NCI-H345 treated with DMSO at 0.1 percent for 48 hours (cell line): ENCODE results near the gene SPEM1.

Experiments used
- DNase-seq: peaks from one replicate; lab custom pipeline; 2025; ENCODE audit not compliant: unreplicated experiment; lab: John Stamatoyannopoulos, UW

SPEM1 gene

GRCh38 chr17:7439462-7440112 is 19.5 kb downstream of the SPEM1 start, which contains the start of gene FGF11:
Gene FGF11 (plus strand): TSS chr17:7439512. CDS start chr17:7439621, 109 bp downstream.
- no peak for DNase-seq

- peak; percentile 5 for DNase-seq
Measured at GRCh38 chr17:7440113-7440833, 20.1 kb downstream of the SPEM1 start.

- DNase-seq, result no peak
Measured at GRCh38 chr17:7440834-7441195, 20.7 kb downstream of the SPEM1 start.

DNA sequence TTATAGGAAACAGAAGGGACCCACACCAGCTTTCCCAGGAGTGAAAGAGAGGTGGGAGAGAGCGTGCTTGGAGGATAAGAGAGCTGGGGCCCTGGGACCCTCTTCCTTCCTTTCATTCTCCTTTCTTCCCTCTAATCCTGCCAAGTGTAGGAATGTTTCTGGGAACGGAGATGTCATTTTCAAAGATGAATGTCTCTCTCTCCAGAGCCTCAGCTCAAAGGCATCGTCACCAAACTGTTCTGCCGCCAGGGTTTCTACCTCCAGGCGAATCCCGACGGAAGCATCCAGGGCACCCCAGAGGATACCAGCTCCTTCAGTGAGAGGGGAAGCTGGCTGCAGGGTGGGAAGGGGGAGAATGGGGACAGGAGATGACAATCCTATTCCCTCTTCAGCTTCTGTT is 21.1 kb downstream of the SPEM1 start:
- no peak for DNase-seq

GRCh38 chr17:7442142-7442541 is 22.0 kb downstream of the SPEM1 start:
- DNase-seq, result no peak

- no peak for DNase-seq
Measured at GRCh38 chr17:7443499-7444485, 23.7 kb downstream of the SPEM1 start.

GRCh38 chr17:7444682-7445618 is 24.8 kb downstream of the SPEM1 start, which contains the start of gene CHRNB1:
Gene CHRNB1 (plus strand): TSS chr17:7445061. CDS start chr17:7445128, 67 bp downstream.
- DNase-seq, result no peak

DNA sequence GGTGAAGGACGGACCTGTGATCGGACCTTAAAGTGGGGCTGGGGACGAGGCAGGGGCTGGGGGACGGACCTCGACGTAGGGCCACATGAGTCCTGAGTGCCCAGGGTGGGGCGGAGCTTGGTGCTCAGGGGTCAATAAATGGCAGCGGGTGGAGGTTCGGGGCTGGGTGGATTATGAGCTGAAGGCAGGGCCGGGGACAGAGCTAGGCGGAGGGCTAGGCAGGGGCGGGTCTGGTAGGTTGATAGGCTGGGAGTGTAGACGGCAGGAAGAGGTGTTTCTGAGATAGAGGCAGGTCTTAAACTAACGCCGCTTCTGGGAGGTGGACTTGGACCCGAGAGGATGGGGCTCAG is 25.5 kb downstream of the SPEM1 start:
- no peak for DNase-seq

DNA sequence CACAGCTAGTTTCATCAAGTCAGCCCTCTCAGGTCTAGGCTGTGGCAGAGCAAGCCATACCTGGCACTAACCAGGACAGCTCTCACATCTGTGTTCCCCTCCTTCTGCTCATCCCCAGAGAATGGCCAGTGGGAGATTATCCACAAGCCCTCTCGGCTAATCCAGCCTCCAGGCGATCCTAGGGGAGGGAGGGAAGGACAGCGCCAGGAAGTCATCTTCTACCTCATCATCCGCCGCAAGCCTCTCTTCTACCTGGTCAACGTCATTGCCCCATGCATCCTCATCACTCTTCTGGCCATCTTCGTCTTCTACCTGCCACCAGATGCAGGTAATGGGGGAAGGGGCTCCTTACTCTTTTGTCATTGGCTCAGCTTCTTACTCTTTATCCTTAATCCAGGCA is 28.3 kb downstream of the SPEM1 start:
- DNase-seq, result no peak

GRCh38 chr17:7459961-7460545 is 39.9 kb downstream of the SPEM1 start:
- DNase-seq, result no peak

DNA sequence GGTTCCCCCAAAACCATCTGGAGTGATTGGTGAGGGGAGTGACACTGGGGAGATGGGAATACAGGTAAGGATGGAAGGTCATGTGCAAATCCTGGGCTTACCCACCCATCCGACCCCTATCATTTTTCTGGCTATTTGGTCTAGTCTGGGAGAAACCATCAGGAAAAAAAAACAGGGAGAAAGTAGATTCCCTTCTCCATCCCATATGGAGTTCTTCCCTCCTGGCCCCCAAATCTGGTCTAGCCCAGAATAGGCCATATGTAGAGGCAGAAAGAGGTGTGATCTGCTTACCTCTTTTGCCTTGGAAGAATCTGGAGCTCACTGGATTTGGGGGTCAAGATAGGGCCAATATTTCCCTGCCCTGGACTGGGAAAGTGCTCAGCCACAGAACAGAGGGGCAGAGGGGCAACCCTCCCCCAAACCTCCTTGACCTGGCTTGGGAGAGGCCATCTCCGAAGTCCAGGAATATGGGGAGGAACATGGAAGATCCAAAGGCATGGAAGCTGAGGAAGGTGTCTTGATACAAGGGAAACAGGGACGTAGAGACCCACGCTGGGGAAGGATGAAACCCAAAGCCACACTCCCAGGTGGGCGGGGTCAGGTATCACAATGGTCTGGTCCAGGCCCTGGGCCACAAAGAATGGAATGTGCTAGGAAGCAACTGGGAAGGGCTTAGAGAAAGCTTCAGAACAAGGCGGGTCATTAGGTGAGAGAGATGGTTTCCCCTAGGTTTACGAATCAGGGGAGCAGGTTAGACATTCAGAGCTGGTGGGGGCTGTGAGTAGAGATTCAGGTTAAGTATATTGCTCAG is 40.9 kb downstream of the SPEM1 start:
- DNase-seq, result no peak

DNA sequence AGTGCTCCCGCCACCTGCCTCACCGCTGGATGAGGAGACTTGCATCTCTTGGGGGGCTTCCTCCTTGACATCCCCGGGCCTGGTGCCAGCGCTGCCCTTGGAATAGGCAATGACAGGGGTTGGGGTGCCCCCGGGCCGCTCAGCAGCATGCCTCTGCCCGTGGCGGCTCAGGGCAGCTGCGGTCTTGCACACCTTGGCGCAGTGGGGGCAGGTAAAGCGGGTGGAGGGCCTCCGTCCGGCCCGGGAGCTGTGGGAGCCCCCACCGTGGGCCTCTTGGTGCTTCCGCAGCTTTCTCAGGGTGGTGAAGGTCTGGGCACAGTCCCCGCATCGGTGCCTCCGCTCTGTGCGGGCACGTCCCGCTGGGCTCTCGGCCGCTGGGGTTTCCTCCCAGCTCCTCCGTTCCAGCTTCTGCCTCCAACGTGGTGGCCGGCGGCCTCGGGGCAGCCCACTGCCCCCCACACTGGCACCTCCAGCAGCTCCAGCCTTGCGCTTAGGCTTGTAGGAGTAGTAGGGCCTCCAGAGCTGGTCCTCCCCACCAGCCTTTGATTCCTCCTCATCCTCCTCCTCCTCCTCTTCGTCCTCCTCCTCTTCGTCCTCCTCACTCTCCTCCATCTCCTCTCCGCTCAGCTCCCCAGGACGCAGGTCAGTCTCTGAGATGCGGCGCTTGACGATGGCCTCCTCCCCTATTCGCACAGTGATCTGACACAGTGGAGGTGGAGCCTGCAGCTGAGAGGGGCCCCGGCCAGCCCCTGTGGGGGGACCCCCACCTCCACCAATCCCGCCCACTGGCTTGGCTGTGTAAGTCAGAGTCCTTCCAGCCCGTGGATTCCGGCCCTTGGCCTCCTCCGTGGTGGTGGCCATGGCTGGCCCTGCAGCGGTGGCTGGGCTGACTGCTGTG is 42.6 kb downstream of the SPEM1 start:
- no peak for DNase-seq

GRCh38 chr17:7463372-7463846 is 43.3 kb downstream of the SPEM1 start:
- DNase-seq, result no peak

- DNase-seq, result no peak
Measured at GRCh38 chr17:7464081-7464480, 44.0 kb downstream of the SPEM1 start.

DNA sequence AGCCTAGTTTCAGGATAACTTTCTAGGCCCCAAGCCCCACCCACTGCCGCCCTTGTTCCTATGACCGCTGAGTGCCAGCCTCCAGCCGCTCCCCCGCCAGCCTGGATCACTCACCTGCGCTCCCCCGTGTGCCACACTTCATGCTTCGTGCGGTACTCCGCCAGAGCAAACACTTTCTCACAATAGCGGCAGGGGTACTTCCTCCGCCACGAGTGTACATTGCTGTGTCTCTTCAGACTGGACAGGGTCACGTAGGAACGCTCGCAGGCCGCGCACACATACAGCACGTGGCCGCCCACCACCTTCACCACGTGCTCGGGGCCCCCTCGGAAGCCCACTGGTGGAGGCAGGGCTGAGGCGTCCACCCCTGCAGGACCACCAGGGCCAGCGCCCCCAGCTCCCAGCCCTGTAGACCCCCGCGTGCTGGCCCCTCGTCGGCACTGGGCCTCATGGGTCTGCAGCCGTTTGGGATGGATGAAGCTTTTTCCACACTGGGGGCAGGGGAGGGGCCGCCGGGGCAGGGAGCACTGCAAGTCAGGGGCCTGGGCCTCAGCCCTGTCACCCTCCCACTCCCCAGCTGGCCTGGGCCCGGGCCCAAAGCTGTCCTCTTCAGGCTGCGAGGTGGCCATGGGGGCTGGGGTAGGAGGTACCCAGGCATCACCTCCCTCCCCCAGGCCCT is 45.6 kb downstream of the SPEM1 start:
- DNase-seq, result no peak

- no peak for DNase-seq
Measured at GRCh38 chr17:7466318-7466638, 46.2 kb downstream of the SPEM1 start.

DNA sequence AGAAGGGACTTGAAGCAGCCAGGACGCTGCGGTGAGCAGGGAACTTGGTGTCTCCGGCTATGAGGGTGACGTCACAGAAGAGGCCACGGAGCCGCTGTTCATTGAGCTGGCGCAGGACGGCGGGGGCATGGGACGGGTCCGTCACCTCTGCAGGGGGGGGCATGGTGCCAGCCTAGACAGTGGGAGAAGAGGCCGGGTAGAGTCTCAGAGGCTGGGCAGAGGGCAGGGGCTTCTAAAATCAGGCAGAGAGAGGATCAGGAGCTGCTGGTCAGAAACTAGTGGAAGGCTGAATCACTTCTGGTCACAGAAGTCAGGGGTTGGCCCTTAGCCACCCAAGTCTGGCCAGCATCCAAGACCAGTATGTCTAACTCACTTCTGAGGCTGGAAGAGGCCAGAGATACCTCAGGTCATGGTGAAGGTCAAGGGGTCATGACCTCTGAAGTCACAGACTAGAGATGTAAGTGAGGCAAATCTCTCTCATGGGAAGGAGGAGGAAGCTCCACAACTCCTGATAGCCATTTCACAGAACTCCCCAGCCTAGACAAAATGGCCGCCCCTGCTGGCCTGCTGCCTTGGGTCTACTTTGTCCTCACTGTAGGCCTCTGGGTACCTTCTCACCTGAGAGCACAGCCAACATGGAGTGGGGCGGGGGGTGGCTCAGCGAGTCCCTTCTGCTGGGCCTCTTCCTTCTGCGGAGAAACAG is 46.7 kb downstream of the SPEM1 start:
- no peak for DNase-seq
